Measurements from ENCODE around the gene CHST6.

The CHST6 gene

GRCh38 chr16:75479421-75479990 lies 15.7 kb downstream of the CHST6 start:
- Histone ChIP-seq H3K4me3 (replicated peaks; ENCODE audit: insufficient read depth, low read length) (no peak overlapping the region), H3K27me3 (ENCODE audit: insufficient read depth, poor library complexity, severe bottlenecking) (no peaks in the 10 kb centered on the region), H3K27ac (replicated peaks) (no peak overlapping the region)
- TF ChIP-seq POLR2AphosphoS5 (IDR thresholded peaks at IDR 0.05; ENCODE audit: low read depth) (no peak), GABPA (IDR thresholded peaks at IDR 0.05; ENCODE audit: low read depth) (no peak), REST (IDR thresholded peaks at IDR 0.05; ENCODE audit: insufficient replicate concordance, low read depth) (no peak), SPI1 (IDR thresholded peaks at IDR 0.05; ENCODE audit: borderline replicate concordance, low read depth) (no peak), CTCF (IDR thresholded peaks at IDR 0.05; ENCODE audit: insufficient read depth, low read length) (no peak)
- no peak for DNase-seq (ENCODE audit: low read depth in 1 of 2, low spot score in 1 of 2)

GRCh38 chr16:75478480-75479345 lies 16.5 kb downstream of the CHST6 start:
- no peaks in the 10 kb centered on the region for H3K27me3 ChIP-seq (ENCODE audit: insufficient read depth, poor library complexity, severe bottlenecking)
- no peak overlapping the region for H3K27ac ChIP-seq (replicated peaks)
- no peak for DNase-seq (ENCODE audit: low read depth in 1 of 2, low spot score in 1 of 2)
- no peak overlapping the region for H3K4me3 ChIP-seq (replicated peaks; ENCODE audit: insufficient read depth, low read length)
- TF ChIP-seq REST (IDR thresholded peaks at IDR 0.05; ENCODE audit: insufficient replicate concordance, low read depth) (no peak), POLR2AphosphoS5 (IDR thresholded peaks at IDR 0.05; ENCODE audit: low read depth) (no peak), SPI1 (IDR thresholded peaks at IDR 0.05; ENCODE audit: borderline replicate concordance, low read depth) (no peak), GABPA (IDR thresholded peaks at IDR 0.05; ENCODE audit: low read depth) (no peak), CTCF (IDR thresholded peaks at IDR 0.05; ENCODE audit: insufficient read depth, low read length) (no peak)

- Histone ChIP-seq H3K4me3 (replicated peaks; ENCODE audit: insufficient read depth, low read length) (no peak overlapping the region), H3K27ac (replicated peaks) (no peak overlapping the region), H3K27me3 (ENCODE audit: insufficient read depth, poor library complexity, severe bottlenecking) (no peaks in the 10 kb centered on the region)
- DNase-seq (ENCODE audit: low read depth in 1 of 2, low spot score in 1 of 2), result peak; percentile 17 to 25
- TF ChIP-seq GABPA (IDR thresholded peaks at IDR 0.05; ENCODE audit: low read depth), result no peak
- TF ChIP-seq SPI1 (IDR thresholded peaks at IDR 0.05; ENCODE audit: borderline replicate concordance, low read depth), result no peak
- no peak for TF ChIP-seq POLR2AphosphoS5 (IDR thresholded peaks at IDR 0.05; ENCODE audit: low read depth)
- no peak for TF ChIP-seq REST (IDR thresholded peaks at IDR 0.05; ENCODE audit: insufficient replicate concordance, low read depth)
- TF ChIP-seq CTCF (IDR thresholded peaks at IDR 0.05; ENCODE audit: insufficient read depth, low read length), result no peak
Observed at GRCh38 chr16:75477680-75478473, 17.4 kb downstream of the CHST6 start.

Data from HL-60 (cell line).